Neuronal stem cell (in vitro differentiated cells): Measurements from ENCODE around the gene NDUFA6.
"Not testable (repeated sequence)": the region's sequence is repeated elsewhere in the genome, so short reads cannot be mapped to it uniquely, and the experiment has no call there.

ENCODE experiments used
- DNase-seq: peaks from one replicate; pipeline ENCODE4 v3.0.0-alpha.2; 2013; ENCODE audit warnings: low spot score
- H2AFZ ChIP-seq: one replicate; pipeline ENCODE4 v1.6.1; 2013; ENCODE audit warnings: mild to moderate bottlenecking, low read length, inconsistent platforms
- H2AK5ac ChIP-seq: 2 replicates; pipeline ENCODE4 v1.6.1; 2013; ENCODE audit warnings: low read depth, mild to moderate bottlenecking, inconsistent platforms, low read length, moderate library complexity, mixed read lengths
- H2BK120ac ChIP-seq: 2 replicates; pipeline ENCODE4 v1.6.1; 2013; ENCODE audit warnings: low read depth, mild to moderate bottlenecking, inconsistent platforms, low read length, moderate library complexity, mixed read lengths
- H2BK12ac ChIP-seq: one replicate; pipeline ENCODE4 v1.6.1; 2013; ENCODE audit warnings: low read length, inconsistent platforms
- H2BK15ac ChIP-seq: 2 replicates; pipeline ENCODE4 v1.6.1; 2013; ENCODE audit warnings: mild to moderate bottlenecking, low read length, inconsistent platforms, mixed read lengths
- H2BK5ac ChIP-seq: one replicate; pipeline ENCODE4 v1.6.1; 2013; ENCODE audit warnings: inconsistent platforms, mild to moderate bottlenecking, low read length, moderate library complexity
- H3K14ac ChIP-seq: one replicate; pipeline ENCODE4 v1.6.1; 2013; ENCODE audit warnings: low read length, inconsistent platforms
- H3K18ac ChIP-seq: 2 replicates; pipeline ENCODE4 v1.6.1; 2013; ENCODE audit warnings: low read length, inconsistent platforms
- H3K23ac ChIP-seq: 2 replicates; pipeline ENCODE4 v1.6.1; 2013; ENCODE audit warnings: low read depth, mild to moderate bottlenecking, mixed read lengths, low read length, inconsistent platforms; ENCODE audit not compliant: poor library complexity
- H3K27ac ChIP-seq: replicated peaks from 3 replicates; pipeline ENCODE4 v1.5.1; 2013; ENCODE audit warnings: low read length, inconsistent platforms
- H3K27me3 ChIP-seq, 3 experiments: 2 replicates each; pipeline ENCODE4 v1.6.1; 2013; ENCODE audit warnings: low read length in 3 of 3, mild to moderate bottlenecking in 2 of 3, inconsistent platforms in 1 of 3, low read depth in 1 of 3, mixed read lengths in 1 of 3, moderate library complexity in 1 of 3; ENCODE audit not compliant: control insufficient read depth in 3 of 3, insufficient read depth in 3 of 3
- H3K36me3 ChIP-seq, 2 donors: replicated peaks in 1 of 2; 2 replicates each; pipeline ENCODE4 v1.6.1; 2013; ENCODE audit warnings: low read length in 2 of 2; ENCODE audit not compliant: control insufficient read depth in 2 of 2, insufficient read depth in 2 of 2
- H3K4ac ChIP-seq: 2 replicates; pipeline ENCODE4 v1.6.1; 2013; ENCODE audit warnings: inconsistent platforms, mild to moderate bottlenecking, low read length, moderate library complexity
- H3K4me1 ChIP-seq, 2 donors: 1 replicate in 1 of 2; 2 replicates in 1 of 2; pipeline ENCODE4 v1.6.1; 2013; ENCODE audit warnings: low read length in 2 of 2, low read depth in 1 of 2; ENCODE audit not compliant: control insufficient read depth in 2 of 2, insufficient read depth in 1 of 2
- H3K4me2 ChIP-seq: one replicate; pipeline ENCODE4 v1.6.1; 2013; ENCODE audit warnings: mild to moderate bottlenecking, low read length, inconsistent platforms; ENCODE audit not compliant: insufficient read depth, poor library complexity, severe bottlenecking
- H3K4me3 ChIP-seq, 2 donors: 2 replicates each; pipeline ENCODE4 v1.5.1; 2013; ENCODE audit warnings: low read length in 2 of 2, mild to moderate bottlenecking in 2 of 2, inconsistent platforms in 1 of 2, moderate library complexity in 1 of 2
- H3K79me1 ChIP-seq: one replicate; pipeline ENCODE4 v1.6.1; 2013; ENCODE audit warnings: low read depth, mild to moderate bottlenecking, inconsistent platforms, low read length, moderate library complexity
- H3K9ac ChIP-seq: one replicate; pipeline ENCODE4 v1.6.1; 2013; ENCODE audit warnings: mild to moderate bottlenecking, low read depth, low read length, inconsistent platforms; ENCODE audit not compliant: poor library complexity
- H3K9me3 ChIP-seq, 2 donors: replicated peaks in 1 of 2; 2 replicates each; pipeline versions ENCODE3 to v1.6.1; 2013; ENCODE audit warnings: low read length in 2 of 2, mild to moderate bottlenecking in 2 of 2, inconsistent platforms in 1 of 2, low read depth in 1 of 2, mixed read lengths in 1 of 2, moderate library complexity in 1 of 2; ENCODE audit not compliant: control insufficient read depth in 2 of 2, insufficient read depth in 1 of 2
- H4K8ac ChIP-seq: one replicate; pipeline ENCODE4 v1.6.1; 2013; ENCODE audit warnings: low read depth, mild to moderate bottlenecking, inconsistent platforms, low read length, moderate library complexity
- H4K91ac ChIP-seq: one replicate; pipeline ENCODE4 v1.6.1; 2013; ENCODE audit warnings: low read length, low read depth, mild to moderate bottlenecking, inconsistent platforms; ENCODE audit not compliant: poor library complexity
- WGBS, 2 donors: extraction: QIAGEN DNeasy Blood & Tissue Kit; methylation state at CpG; one replicate each; pipeline ENCODE4 v1.1.7; 2013; ENCODE audit warnings: missing lambda C conversion rate in 2 of 2, mixed read lengths in 1 of 2; ENCODE audit not compliant: insufficient read length in 2 of 2, insufficient replicate concordance in 1 of 2; ENCODE audit errors: extremely low coverage in 2 of 2; 5-methylcytosine and 5-hydroxymethylcytosine counted together

The NDUFA6 gene

DNA sequence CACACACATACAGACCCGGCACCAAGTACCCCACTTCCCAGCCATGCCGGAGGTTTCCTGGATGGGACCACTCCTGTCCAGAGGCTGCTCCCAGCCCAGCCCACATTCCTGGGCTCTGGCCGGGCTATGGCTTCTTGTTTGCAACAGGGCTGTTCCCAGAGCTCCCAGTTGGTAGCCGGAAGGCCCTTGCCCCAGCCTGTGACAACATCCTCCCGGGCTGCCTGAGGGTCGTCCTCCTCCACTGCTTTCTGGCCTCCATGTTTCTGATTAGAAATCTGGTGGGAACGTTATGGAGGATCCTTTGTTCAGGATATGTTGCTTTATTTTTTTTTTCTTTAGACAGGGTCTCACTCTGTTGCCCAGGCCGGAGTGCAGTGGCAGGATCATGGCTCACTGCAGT lies 41.0 kb upstream of the NDUFA6 start:
- H3K9ac ChIP-seq: no peak overlapping the region
- H3K27me3 ChIP-seq: no peaks in the 10 kb centered on the region
- no peak overlapping the region for H2BK15ac ChIP-seq
- H3K27ac ChIP-seq: no peak overlapping the region
- DNase-seq: no peak
- no peak overlapping the region for H3K4me2 ChIP-seq
- no peak overlapping the region for H2AK5ac ChIP-seq
- no peak overlapping the region for H2BK5ac ChIP-seq
- H3K18ac ChIP-seq: no peak overlapping the region
- H3K36me3 ChIP-seq: no peaks in the 10 kb centered on the region
- no peak overlapping the region for H4K91ac ChIP-seq
- H4K8ac ChIP-seq: no peak overlapping the region
- H3K14ac ChIP-seq: no peak overlapping the region
- no peaks in the 10 kb centered on the region for H3K79me1 ChIP-seq
- H3K23ac ChIP-seq: no peak overlapping the region
- H2BK12ac ChIP-seq: no peak overlapping the region
- H3K4me3 ChIP-seq: no peak overlapping the region
- no peak overlapping the region for H3K4ac ChIP-seq
- H3K9me3 ChIP-seq: peaks cover 0 to 3% of the 10 kb centered on the region in 2 donors
- WGBS, 2 donors: no CpG with 5 or more reads among the region's 8 CpGs
- no peak overlapping the region for H2BK120ac ChIP-seq
- H2AFZ ChIP-seq: no peak overlapping the region
- no peaks in the 10 kb centered on the region for H3K4me1 ChIP-seq

- not testable (repeated sequence) for H3K9me3 ChIP-seq, H3K27me3 ChIP-seq, H2BK12ac ChIP-seq, H2BK120ac ChIP-seq, H3K9ac ChIP-seq, H3K18ac ChIP-seq, H3K14ac ChIP-seq, H3K27ac ChIP-seq, DNase-seq, H3K4me3 ChIP-seq, H3K23ac ChIP-seq, H3K4me1 ChIP-seq, H2BK5ac ChIP-seq, H2AK5ac ChIP-seq, H2AFZ ChIP-seq, H2BK15ac ChIP-seq, H4K91ac ChIP-seq, H3K79me1 ChIP-seq, H3K4ac ChIP-seq, H3K4me2 ChIP-seq, H4K8ac ChIP-seq, H3K36me3 ChIP-seq
- WGBS, 2 donors: no CpG with 5 or more reads among the region's 14 CpGs
Observed at GRCh38 chr22:42130639-42131431, 40.3 kb upstream of the NDUFA6 start, which contains the start of gene CYP2D6. Gene CYP2D6 (minus strand): TSS chr22:42130810. CDS start chr22:42130791, 19 bp downstream.

- not testable (repeated sequence) for H3K18ac ChIP-seq, H4K8ac ChIP-seq, H3K23ac ChIP-seq, H2BK120ac ChIP-seq, H2BK5ac ChIP-seq, H3K4ac ChIP-seq, H3K4me2 ChIP-seq, H2BK15ac ChIP-seq, H3K27ac ChIP-seq, H3K9ac ChIP-seq, H2BK12ac ChIP-seq, H3K4me3 ChIP-seq, H3K4me1 ChIP-seq, H3K36me3 ChIP-seq, H2AK5ac ChIP-seq, H2AFZ ChIP-seq, H3K79me1 ChIP-seq, DNase-seq, H3K14ac ChIP-seq, H3K9me3 ChIP-seq, H3K27me3 ChIP-seq, H4K91ac ChIP-seq
- WGBS, 2 donors: no CpG with 5 or more reads among the region's 7 CpGs
Observed at GRCh38 chr22:42130182-42130581, 39.6 kb upstream of the NDUFA6 start.

DNA sequence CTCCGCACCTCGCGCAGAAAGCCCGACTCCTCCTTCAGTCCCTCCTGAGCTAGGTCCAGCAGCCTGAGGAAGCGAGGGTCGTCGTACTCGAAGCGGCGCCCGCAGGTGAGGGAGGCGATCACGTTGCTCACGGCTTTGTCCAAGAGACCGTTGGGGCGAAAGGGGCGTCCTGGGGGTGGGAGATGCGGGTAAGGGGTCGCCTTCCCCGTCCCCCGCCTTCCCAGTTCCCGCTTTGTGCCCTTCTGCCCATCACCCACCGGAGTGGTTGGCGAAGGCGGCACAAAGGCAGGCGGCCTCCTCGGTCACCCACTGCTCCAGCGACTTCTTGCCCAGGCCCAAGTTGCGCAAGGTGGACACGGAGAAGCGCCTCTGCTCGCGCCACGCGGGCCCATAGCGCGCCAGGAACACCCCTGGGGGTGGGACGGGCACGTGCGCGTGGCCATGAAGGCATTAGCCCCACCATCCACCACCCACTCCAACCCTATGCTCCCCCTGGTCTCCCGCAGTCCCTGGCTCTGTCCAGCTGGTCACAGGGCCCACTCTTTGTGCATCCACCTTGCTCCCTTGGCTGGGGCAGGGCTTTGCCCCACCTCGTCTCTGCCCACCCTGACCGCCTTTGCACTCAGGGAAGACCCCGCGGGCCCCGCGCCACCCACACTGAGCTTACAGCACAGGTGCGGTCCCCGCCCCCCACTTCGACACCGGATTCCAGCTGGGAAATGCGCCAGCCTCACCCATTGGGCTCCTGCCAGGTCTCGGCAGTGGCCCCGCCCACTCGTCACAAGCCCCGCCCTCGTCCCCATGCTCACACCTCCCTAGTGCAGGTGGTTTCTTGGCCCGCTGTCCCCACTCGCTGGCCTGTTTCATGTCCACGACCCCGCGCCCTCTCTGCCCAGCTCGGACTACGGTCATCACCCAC lies 38.5 kb upstream of the NDUFA6 start:
- H3K27ac ChIP-seq, H3K9ac ChIP-seq, H4K91ac ChIP-seq, H3K14ac ChIP-seq, H2AFZ ChIP-seq, H2BK120ac ChIP-seq, H3K4me3 ChIP-seq, H2BK15ac ChIP-seq, H2AK5ac ChIP-seq, H3K9me3 ChIP-seq, H2BK5ac ChIP-seq, H3K27me3 ChIP-seq, H3K18ac ChIP-seq, H3K4ac ChIP-seq, H2BK12ac ChIP-seq, H3K36me3 ChIP-seq, H3K23ac ChIP-seq, H3K4me2 ChIP-seq, H4K8ac ChIP-seq, DNase-seq, H3K79me1 ChIP-seq, H3K4me1 ChIP-seq: not testable (repeated sequence)
- no CpG with 5 or more reads among the region's 65 CpGs for WGBS, 2 donors
